Mesenteric fat pad (tissue), 1 donor: ENCODE results near the gene MAST3. TPM values are rescaled to one million over a fixed set of nuclear protein-coding genes. Genes with fewer than 3 reads are reported as not detected.

Experiments
- DNase-seq: peaks from one replicate; pipeline ENCODE4 v3.0.0-alpha.2; 2020; ENCODE audit warnings: low spot score
- total RNA-seq: library from RNA; stranded (reverse); fragmentation: NEBNext Ultra II Directional; extraction: Animal tissue kit (Norgen Biotek cat#: 25700); gene quantifications from one replicate; pipeline ENCODE4 v1.2.1, GENCODE V29; 2021
- donor health status: DM: yes; HTN: yes; CAD: no.

MAST3 gene
- total RNA-seq, 1 donor from 2014 or later, result 19.1 TPM

- DNase-seq, result no peak
These were observed 79.1 kb downstream of the MAST3 start for GRCh38 chr19:18176367-18177310.

- no peak for DNase-seq
These were observed 82.4 kb downstream of the MAST3 start for GRCh38 chr19:18179957-18180356.

- no peak for DNase-seq
These were observed 86.0 kb downstream of the MAST3 start for GRCh38 chr19:18183529-18183928.

- DNase-seq, result no peak
These were observed 88.0 kb downstream of the MAST3 start for GRCh38 chr19:18185538-18185937.

GRCh38 chr19:18190278-18190677 lies 92.7 kb downstream of the MAST3 start:
- DNase-seq, result no peak

- no peak for DNase-seq
These were observed 94.1 kb downstream of the MAST3 start for GRCh38 chr19:18191640-18192062.

GRCh38 chr19:18192673-18193387 lies 95.3 kb downstream of the MAST3 start, which contains the start of gene MPV17L2:
Gene MPV17L2 (plus strand): TSS chr19:18193218. CDS start chr19:18193282, 64 bp downstream.
- DNase-seq, result peak; percentile 100

GRCh38 chr19:18193388-18194180 lies 96.0 kb downstream of the MAST3 start:
- no peak for DNase-seq

GRCh38 chr19:18194181-18194530 lies 96.6 kb downstream of the MAST3 start:
- DNase-seq, result no peak

- DNase-seq, result no peak
These were observed 97.1 kb downstream of the MAST3 start for GRCh38 chr19:18194554-18195238.

- no peak for DNase-seq
These were observed 98.9 kb downstream of the MAST3 start for GRCh38 chr19:18196511-18196845.

GRCh38 chr19:18197306-18197705 lies 99.7 kb downstream of the MAST3 start:
- DNase-seq, result no peak

GRCh38 chr19:18197941-18198340 lies 100.4 kb downstream of the MAST3 start:
- DNase-seq, result no peak

- DNase-seq, result no peak
These were observed 100.8 kb downstream of the MAST3 start for GRCh38 chr19:18198374-18198773.

Other genes starting within 250 kb of the MAST3 start
- 20.1 TPM for gene JAK3, start 249.8 kb upstream of the MAST3 start, total RNA-seq
- 1,467 TPM for gene RPL18A, start 237.9 kb upstream of the MAST3 start, total RNA-seq
- 0.22 TPM for gene SLC5A5, start 225.8 kb upstream of the MAST3 start, total RNA-seq
- 78.9 TPM for gene CCDC124, start 164.8 kb upstream of the MAST3 start, total RNA-seq
- 0.13 TPM for gene KCNN1, start 130.7 kb upstream of the MAST3 start, total RNA-seq
- 26.0 TPM for gene ARRDC2, start 89.6 kb upstream of the MAST3 start, total RNA-seq
- 2.3 TPM for gene IL12RB1, start 10.8 kb upstream of the MAST3 start, total RNA-seq
- 14.8 TPM for gene PIK3R2, start 55.4 kb downstream of the MAST3 start, total RNA-seq
- gene IFI30, start 76.0 kb downstream of the MAST3 start, total RNA-seq, result 236 TPM
- gene MPV17L2, start 95.4 kb downstream of the MAST3 start, total RNA-seq, result 10.7 TPM
- 3.0 TPM for gene RAB3A, start 106.3 kb downstream of the MAST3 start, total RNA-seq
- gene PDE4C, start 128.7 kb downstream of the MAST3 start, total RNA-seq, result not detected
- 2.8 TPM for gene IQCN, start 176.7 kb downstream of the MAST3 start, total RNA-seq
- gene JUND, start 183.8 kb downstream of the MAST3 start, total RNA-seq, result 320 TPM
- gene LSM4, start 225.3 kb downstream of the MAST3 start, total RNA-seq, result 68.4 TPM
- gene PGPEP1, start 242.8 kb downstream of the MAST3 start, total RNA-seq, result 48.7 TPM